GM21737 (cell line): ENCODE data around the gene COG2.
"Not testable (repeated sequence)": the region's sequence is repeated elsewhere in the genome, so short reads cannot be mapped to it uniquely, and the experiment has no call there.

Experiments
- ATAC-seq: cut with Tn5 transposase; IDR thresholded peaks from one replicate; pipeline ENCODE4 v1.9.1; 2021; ENCODE audit warnings: mild to moderate bottlenecking, moderate library complexity; ENCODE audit not compliant: unreplicated experiment

COG2 gene

GRCh38 chr1:230674581-230674980 lies 32.3 kb downstream of the COG2 start:
- ATAC-seq: no peak

GRCh38 chr1:230677200-230677599 lies 34.9 kb downstream of the COG2 start:
- no peak for ATAC-seq

- no peak for ATAC-seq
These were observed 36.9 kb downstream of the COG2 start for GRCh38 chr1:230679192-230679591.

GRCh38 chr1:230679825-230680224 lies 37.5 kb downstream of the COG2 start:
- no peak for ATAC-seq

GRCh38 chr1:230680300-230681025 lies 38.2 kb downstream of the COG2 start:
- ATAC-seq: no peak

- ATAC-seq: no peak
These were observed 39.3 kb downstream of the COG2 start for GRCh38 chr1:230681599-230681998.

- no peak for ATAC-seq
These were observed 40.0 kb downstream of the COG2 start for GRCh38 chr1:230682274-230682673.

- ATAC-seq: no peak
These were observed 40.8 kb downstream of the COG2 start for GRCh38 chr1:230682882-230683610.

GRCh38 chr1:230684146-230684545 lies 41.9 kb downstream of the COG2 start:
- no peak for ATAC-seq

- ATAC-seq: no peak
These were observed 42.7 kb downstream of the COG2 start for GRCh38 chr1:230684998-230685397.

- no peak for ATAC-seq
These were observed 44.5 kb downstream of the COG2 start for GRCh38 chr1:230686747-230687146.

GRCh38 chr1:230690101-230690500 lies 47.8 kb downstream of the COG2 start:
- ATAC-seq: no peak

- no peak for ATAC-seq
These were observed 49.3 kb downstream of the COG2 start for GRCh38 chr1:230691615-230692014.

GRCh38 chr1:230693221-230693620 lies 50.9 kb downstream of the COG2 start:
- ATAC-seq: no peak

- ATAC-seq: no peak
These were observed 51.5 kb downstream of the COG2 start for GRCh38 chr1:230693777-230694176.

GRCh38 chr1:230694464-230694863 lies 52.2 kb downstream of the COG2 start:
- ATAC-seq: no peak

GRCh38 chr1:230694991-230695390 lies 52.7 kb downstream of the COG2 start:
- no peak for ATAC-seq

GRCh38 chr1:230696218-230696617 lies 53.9 kb downstream of the COG2 start:
- ATAC-seq: no peak

- no peak for ATAC-seq
These were observed 54.6 kb downstream of the COG2 start for GRCh38 chr1:230696722-230697437.

GRCh38 chr1:230698130-230698529 lies 55.8 kb downstream of the COG2 start:
- no peak for ATAC-seq

GRCh38 chr1:230698964-230699363 lies 56.7 kb downstream of the COG2 start:
- ATAC-seq: not testable (repeated sequence)

- ATAC-seq: no peak
These were observed 57.4 kb downstream of the COG2 start for GRCh38 chr1:230699716-230700115.
